HG03025 (cell line): ENCODE results near the gene TOMM20.
"Not testable (repeated sequence)": the region's sequence is repeated elsewhere in the genome, so short reads cannot be mapped to it uniquely, and the experiment has no call there.

Experiments used
- ATAC-seq: cut with Tn5 transposase; IDR thresholded peaks from one replicate; pipeline ENCODE4 v1.9.1; 2021; ENCODE audit warnings: mild to moderate bottlenecking, moderate library complexity; ENCODE audit not compliant: unreplicated experiment, low FRiP score

TOMM20 gene

DNA sequence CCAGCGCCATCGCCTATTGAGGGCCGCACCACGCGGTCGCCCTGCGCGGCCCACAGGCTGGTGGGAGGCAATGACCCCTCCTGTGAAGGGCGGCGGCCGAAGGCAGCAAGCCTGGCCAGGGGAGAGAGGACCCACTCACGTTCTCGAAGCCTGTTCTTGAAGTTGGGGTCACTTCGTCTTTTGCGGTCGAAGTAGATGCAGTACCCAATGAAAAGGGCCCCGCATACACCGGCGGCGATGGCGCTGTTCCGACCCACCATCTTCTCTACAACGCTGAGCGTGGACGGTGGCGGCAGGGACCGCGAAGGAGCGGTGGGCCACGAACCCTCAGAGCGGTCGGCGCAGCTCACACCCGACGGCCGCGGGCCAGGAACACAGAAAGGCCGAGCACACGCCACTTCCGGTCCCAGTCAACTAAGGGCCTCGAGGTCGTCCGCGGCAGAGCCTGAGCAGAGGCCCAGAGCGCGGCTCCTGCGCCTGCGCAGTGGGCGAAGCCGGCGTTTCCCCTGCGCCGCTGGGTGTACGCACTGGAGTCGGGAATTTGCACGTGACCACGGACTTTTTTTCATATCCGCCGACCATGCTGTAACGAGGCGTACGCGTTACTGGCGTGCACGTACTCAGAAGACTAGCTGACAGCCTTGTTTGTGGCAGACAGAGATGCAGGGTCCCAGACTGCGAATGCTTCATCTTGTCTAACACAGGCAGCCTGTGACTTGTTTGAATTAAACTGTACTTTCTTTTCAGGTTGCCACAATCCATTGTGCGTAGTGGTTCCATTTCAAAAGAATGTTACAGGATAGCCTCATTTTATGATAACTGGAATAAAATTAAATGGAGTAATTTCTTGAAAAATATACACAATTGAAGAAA is at the start of gene TOMM20:
Gene TOMM20 (minus strand): TSS at position 382 of the 873 bp plus-strand sequence. CDS start 122 bp downstream, at position 260.
- ATAC-seq, result peak; percentile 91

DNA sequence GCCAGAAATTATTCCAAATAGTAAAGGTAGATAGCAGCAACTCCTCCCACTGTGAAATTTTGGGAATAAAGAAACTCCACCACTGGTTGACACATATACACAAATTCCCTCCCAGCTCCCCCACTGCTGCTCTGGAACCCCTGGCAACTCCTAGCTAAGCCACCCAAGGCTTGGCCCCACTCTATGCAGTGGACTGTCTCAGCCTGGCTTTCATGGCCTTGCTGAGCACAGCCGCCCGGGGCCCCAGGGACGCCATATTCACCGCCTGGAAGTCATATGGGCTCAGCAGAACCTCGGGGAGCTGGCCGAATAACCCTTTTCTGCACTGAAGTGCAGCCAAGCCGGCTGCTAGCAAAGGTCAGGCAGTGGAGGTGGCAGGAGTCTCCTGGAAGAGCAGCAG is 47.8 kb upstream of the TOMM20 start:
- no peak for ATAC-seq

DNA sequence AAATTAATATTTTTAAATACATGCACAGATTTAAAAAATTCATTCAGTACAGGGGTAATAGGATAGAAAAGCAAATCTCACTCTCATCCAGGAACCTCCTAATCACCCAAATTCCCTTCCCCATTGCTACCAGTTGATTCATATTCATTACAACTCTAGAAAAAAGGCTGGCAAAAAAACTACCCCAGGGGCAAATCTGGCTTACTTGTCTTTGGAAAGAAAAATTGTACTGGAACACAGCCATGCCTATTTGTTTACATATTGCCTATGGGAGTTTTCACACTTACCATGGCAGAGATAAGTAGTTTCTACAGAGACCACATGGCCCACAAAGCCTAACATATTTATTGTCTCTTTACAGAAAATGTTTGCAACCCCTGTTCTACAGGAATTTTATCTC is 41.3 kb upstream of the TOMM20 start:
- no peak for ATAC-seq

DNA sequence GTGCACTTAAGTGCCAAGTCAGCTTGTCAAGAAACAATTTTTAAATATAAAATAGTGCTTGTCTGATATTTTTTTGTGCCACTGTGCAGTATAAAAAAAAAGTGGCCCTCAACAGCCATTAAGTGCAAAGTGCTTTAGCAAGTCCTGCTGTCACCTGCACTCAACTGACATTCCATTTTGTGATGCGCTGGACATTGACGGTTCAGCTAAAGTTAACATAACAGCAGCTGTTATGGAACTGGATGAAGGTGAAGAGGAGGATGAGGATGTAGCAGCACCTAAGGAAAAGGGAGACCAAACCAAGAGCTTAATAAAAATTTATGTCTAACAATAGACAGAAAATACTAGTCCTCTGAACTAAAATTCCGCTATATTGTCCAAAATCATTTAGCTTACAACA is 39.7 kb upstream of the TOMM20 start:
- no peak for ATAC-seq

DNA sequence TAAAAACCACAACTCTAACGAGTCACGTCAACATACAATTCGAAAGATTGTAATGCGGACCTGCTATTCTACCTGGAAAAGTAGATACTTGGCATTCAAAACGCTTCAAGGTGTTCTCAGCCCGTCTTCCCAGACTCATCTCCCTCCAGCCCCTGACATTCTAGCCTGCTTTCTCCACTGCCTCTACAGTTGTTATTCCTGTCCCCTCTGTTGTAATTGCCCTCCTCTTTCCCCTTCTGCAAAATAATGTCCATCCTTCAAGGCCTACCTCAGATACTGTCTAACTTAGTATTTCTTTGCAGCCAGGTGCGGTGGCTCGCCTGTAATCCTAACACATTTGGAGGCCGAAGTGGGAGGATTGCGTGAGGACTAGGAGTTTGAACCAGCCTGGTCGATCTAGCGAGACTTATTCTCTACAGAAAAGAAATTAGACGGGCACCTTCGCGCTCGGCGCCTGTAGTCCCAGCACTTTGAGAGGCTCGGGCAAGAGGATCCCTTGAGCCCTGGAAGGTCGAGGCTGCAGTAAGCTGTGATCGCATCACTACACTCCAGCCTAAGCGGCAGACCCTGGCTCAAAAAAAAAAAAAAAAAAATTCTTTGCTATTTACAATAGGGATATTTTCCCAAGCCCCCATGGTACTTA is 33.2 kb upstream of the TOMM20 start:
- peak; percentile 6 for ATAC-seq

DNA sequence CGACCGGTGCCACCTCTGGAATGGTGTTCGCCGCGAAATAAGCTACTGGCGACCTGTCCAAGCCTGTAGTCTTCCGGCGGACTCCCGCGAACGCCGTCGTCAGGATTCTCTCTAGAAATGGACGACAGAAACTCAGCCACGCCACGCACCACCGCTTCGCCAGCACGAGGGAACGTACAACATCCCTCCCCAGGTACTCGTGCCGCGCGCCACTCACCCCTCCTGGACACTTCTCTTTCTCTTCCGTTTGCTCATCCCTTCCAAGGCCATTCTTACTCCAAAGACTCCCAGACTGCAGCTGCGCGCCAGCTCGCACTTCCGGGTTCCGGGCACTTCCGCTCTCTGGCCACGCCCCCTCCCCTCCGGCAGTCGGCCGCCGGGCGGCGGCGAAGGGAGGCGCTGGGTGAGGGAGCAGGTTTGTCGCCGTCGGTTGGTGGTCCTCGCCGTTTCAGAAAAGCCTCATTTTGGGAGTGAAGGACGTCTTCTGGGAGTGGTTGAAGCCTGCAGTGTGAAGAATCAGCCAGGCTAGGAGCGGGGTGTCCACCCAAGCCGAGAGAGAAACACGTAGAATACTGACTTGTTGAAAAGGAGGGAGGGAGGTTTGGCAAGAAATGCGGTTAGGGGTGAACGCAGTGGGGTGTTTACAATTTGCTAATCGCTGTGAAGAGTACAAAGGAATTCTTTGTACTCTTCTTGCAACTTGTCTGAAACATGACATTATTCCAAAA is 32.5 kb upstream of the TOMM20 start, which contains the start of gene RBM34:
Gene RBM34 (minus strand): TSS at position 294 of the 728 bp plus-strand sequence. CDS start 24 bp downstream, at position 270.
- peak; percentile 85 for ATAC-seq

DNA sequence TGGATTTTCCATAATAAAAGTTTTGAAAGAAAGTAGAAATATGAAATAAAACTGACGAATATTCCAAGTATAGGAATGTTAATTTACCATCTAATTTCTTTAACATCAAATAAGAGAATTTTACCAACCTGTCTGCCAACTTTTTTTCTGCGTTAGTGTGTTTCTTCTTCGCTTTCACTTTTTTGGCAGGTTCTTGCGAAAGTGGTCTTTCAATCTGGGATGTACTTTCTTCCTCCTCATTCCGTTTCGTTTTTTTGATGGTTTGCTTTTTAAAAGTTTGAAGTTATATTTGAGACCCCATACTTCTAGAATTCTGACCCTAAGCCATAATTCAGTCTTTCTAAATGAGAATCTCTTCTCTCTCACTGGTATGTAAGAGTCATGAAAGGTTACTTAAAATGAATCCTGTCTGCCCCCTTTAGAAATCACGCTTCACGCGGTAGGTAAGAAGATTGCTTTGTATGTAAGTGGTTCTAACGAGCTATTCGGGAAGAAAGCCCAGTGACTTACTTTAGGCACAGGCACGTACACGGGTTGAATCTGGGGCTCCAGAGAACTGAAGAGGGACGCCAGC is 31.8 kb upstream of the TOMM20 start:
- ATAC-seq, result no peak

DNA sequence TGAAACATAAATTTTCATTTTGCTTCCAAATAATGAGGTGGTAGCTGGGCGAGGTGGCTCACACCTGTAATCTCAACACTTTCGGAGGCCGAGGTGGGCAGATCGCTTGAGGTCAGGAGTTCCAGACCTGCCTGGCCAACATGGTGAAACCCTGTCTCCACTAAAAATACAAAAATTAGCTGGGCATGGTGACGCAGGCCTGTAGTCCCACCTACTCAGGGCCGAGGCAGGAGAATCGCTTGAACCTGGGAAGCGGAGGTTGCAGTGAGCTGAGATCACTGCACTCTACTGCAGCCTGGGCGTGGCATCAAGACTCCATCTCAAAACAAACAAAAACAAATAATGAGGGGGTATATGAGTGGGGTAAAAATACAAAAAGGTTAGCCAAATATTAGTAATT is 31.3 kb upstream of the TOMM20 start:
- not testable (repeated sequence) for ATAC-seq

DNA sequence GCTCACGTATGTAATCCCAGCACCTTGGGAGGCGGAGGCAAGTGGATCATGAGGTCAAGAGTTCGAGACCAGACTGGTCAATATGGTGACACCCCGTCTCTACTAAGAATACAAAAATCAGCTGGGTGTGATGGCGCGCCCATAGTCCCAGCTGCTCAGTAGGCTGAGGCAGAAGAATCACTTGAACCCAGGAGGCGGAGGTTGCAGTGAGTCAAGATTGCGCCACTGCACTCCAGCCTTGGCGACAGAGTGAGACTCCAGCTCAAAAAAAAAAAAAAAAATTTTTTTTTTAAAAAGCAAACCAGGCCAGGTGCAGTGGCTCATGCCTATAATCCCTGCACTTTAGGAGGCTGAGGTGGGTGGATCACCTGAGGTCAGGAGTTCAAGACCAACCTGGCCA is 30.6 kb upstream of the TOMM20 start:
- ATAC-seq, result not testable (repeated sequence)

DNA sequence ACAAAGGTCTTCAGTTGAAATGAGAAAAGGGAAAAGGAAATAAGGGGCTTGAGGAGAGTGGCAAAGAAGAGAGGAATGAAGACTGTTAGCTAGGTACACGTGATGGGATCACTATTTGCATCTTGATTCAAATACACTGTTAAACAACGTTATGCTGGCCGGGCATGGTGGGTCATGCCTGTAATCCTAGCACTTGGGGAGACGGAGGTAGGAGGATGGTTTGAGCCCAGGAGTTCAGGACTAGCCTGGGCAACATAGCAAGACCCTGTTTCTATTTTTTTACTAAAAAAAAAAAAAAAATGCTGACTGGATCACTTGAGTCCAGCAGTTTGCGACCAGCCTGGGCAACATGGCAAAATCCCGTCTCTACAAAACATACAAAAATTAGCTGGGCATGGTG is 30.0 kb upstream of the TOMM20 start:
- ATAC-seq, result no peak

DNA sequence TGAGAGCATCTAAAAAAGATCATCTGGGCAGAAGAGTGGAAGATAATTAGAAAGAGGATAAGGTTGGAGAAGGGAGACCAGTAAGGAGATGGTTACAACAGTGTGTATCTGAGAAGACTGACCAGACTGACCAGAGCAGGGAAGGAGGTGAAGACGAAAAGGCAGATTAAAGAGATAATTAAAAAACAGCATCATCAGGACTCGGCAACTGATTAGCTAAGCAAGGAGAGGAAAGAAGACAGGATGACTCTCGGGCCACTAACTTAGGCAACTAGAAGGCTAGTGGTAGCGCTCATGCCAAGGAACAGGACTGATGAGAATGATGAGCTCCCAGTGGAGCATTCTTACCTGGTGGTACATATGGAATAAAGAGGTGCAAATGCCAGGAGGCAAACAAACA is 28.5 kb upstream of the TOMM20 start:
- ATAC-seq, result no peak

DNA sequence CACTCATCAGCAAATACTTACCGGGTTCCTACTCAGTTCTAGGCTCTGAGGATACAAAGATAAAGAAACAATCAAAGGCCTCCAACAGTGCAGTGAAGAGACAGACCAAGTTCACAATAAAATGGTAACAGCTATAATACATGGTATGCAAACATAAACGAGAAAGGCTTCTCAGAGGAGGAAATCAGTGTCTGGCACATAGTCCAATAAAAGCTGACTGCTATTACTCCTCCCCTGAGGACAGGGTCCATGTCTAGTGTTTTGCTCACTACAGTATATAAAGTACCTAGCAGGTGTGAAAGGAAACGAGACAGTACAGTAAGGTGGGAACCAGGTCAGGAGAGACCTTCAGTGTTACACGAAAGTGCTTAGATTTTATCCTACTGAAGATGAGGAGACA is 28.1 kb upstream of the TOMM20 start:
- ATAC-seq, result no peak

DNA sequence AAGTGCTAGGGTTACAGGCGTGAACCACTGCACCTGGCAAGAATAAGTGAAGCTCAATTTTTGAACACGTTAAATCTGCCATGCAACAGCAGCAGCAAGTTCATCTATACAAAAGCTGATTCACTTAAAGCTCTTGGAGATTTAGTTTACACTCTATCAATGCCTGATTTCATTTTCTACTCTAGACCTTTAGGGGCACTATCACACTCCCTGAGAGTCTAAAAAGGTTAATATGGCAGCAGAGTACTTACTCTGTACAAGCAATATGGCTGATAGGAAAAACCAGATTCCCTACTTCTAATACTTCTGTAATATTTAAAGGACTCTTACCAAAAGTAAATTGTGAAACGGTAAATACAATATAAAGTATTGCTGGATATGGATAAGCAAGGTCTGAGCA is 27.6 kb upstream of the TOMM20 start:
- ATAC-seq, result no peak

DNA sequence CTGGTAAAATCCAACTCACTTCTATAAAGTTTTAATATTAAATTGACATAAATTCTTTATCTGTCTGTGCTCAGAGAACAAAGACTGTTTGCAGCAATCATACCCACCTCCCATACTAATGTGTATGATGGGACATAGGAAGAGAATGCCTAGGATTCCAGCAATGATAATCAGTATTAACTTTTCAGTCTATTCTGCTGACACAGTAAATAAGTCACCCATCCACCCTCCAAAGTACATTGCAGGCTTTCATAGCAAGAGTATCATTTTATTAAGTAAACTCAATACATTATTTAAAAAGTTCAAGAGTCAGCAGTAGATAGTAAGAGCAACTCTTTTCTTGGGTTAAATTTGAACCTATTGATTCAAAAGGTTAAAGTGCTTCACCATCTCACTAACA is 23.6 kb upstream of the TOMM20 start:
- no peak for ATAC-seq

DNA sequence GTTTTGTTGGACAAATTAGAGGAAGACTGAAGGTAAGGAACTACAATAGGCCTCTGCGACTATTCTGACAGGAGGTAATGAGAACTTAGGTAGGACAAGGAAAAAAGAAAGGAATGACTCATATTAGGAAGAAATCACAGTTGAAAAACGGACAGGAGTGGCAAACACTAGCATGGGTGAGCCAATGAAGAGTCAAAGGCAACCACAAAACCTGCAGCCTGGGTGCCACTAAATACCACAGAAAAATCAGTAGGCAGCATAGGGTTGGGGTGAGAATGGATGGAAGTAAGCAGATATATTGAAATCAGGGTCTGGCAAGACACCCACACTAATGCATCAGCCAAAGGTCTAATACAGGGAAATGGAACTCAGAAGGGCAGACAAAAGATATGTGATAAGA is 22.4 kb upstream of the TOMM20 start:
- ATAC-seq, result no peak

DNA sequence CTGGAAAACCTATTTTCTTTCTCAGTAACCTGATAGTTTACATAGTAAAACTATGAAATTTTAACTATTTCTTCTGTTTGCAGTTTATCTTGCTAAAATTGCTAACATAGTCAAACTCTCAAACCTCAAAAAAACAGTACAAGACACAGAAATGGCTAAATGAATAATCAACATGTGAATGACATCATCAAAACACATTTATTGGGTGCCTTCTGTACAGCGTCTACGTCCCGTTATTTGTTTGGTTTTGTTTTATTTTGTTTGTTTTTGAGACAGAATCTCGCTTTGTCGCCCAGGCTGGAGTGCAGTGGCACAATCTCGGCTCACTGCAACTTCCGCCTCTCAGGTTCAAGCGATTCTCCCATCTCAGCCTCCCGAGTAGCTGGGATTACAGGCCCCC is 21.2 kb upstream of the TOMM20 start:
- no peak for ATAC-seq

DNA sequence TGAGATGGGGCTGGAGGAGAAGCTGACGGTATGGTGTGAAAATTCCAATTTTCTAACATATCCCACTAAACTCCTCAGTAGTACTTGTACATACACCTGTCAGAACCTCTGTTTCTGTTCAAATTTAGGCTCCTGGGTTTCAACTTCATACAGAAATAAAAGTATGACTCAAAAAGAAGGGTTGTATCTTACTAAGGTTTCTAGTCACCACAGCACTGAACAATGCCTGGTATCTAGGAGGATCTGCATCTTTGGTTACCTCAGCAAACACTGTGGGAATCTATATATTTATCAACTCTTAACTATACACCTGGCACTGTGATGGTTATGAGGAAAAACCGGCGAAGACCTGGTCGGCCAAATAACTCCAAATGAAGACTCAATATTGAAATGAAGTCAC is 18.6 kb upstream of the TOMM20 start:
- no peak for ATAC-seq

DNA sequence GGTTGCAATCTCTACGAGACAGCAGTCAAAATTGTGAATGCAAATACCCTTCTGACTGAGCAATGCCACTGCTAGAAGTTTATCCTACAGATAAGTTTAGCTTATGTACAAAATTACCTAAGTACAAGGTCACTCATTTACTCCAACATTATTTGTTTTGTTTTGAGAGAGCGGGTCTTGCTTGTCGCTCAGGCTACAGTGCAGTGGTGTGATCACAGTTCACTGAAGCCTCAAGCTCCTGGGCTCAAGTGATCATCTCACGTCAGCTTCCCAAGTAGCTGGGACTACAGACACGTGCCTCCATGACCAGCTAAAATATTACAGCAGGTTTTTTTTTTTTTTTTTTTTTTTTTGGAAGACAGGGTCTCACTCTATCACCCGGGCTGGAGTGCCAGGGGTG is 17.0 kb upstream of the TOMM20 start:
- no peak for ATAC-seq

DNA sequence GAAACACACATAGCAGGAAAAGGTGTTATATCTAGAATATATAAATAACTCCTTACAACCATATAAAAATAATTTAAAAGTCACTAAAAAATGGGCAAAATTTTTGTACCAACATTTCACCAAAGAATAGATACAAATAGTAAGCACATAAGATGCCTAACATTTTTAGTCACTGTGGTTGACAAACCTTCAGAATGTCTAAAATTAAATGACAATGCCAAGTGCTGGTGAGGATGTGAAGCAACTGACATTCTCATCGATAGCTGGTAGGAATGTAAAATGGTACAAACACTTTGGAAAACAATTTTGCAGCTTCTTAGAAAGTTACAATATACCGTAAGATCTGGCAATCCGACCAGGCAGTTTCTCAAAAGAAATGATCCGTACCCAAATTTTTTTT is 14.4 kb upstream of the TOMM20 start:
- ATAC-seq, result no peak

DNA sequence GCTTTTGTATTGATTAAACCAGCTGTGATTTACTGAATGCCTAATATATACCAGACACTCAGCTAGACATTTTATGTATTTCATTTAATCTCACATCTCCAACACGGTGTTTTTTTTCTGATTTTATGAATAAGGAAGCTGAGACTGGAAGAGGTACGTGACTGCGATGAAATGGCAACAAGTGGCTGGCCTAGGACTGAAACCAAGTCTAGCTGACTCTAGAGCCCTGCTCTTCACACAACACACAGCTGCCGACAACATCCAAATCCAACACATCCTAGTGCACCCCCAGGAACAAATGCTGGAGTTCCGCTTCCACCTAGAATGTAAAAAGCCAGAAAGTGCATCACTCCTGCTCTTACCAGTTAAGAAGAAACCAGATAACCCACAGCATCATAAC is 10.7 kb upstream of the TOMM20 start:
- no peak for ATAC-seq

DNA sequence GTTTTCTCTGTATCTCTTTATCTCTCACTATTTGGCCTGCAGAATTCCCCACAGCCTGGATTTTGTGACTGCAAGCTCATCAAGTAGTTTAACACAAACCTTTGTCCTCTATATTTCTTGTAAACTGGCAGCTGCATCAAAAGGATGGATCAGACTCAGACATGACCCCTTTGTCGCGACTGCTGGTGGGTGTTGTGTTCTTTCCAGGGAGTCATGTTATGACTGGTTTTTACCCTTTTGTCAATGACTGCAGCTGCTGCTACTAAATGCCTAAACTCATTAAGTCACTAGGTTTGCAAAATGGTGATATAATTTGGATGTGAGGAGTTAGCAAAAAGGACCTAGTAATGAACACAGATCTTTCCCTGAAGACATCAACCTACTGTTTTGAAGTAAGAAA is 10.2 kb upstream of the TOMM20 start:
- no peak for ATAC-seq
